ENCODE results near the gene SH3GL3. TPM values are rescaled to one million over a fixed set of nuclear protein-coding genes. Genes with fewer than 3 reads are reported as not detected.

The SH3GL3 gene
- polyA plus RNA-seq, 2 of the 4 experiments (the other 2 are of a cell fraction): 0.19 to 0.21 TPM

GRCh38 chr15:83498374-83498773 lies 51.2 kb downstream of the SH3GL3 start:
- Histone ChIP-seq H3K4me1 (no peaks in the 10 kb centered on the region), H3K9me3 (no peaks in the 10 kb centered on the region), H3K27ac (no peak overlapping the region), H3K4me3 (no peak overlapping the region), H3K4me2 (no peak overlapping the region)
- FAIRE-seq (no peak), DNase-seq (ENCODE audit: low read depth in 1 of 2, low spot score in 1 of 2) (no peak), ATAC-seq (no peak)
- no peak for TF ChIP-seq ELK1 (IDR thresholded peaks at IDR 0.05; ENCODE audit: low read depth, low read length)
- TF ChIP-seq CBX8 (IDR thresholded peaks at IDR 0.05): no peak
- no peak for TF ChIP-seq NPAS2 (CRISPR knock-in tag; IDR thresholded peaks at IDR 0.05; ENCODE audit: borderline replicate concordance)
- no peak for TF ChIP-seq JUN (IDR thresholded peaks at IDR 0.05)
- no peak for TF ChIP-seq BHLHE40 (IDR thresholded peaks at IDR 0.05; ENCODE audit: low read depth, low read length)
- TF ChIP-seq PBX3 (IDR thresholded peaks at IDR 0.05): no peak
- no peak for TF ChIP-seq EHF (CRISPR knock-in tag; IDR thresholded peaks at IDR 0.05)
- TF ChIP-seq, protein P1, sequence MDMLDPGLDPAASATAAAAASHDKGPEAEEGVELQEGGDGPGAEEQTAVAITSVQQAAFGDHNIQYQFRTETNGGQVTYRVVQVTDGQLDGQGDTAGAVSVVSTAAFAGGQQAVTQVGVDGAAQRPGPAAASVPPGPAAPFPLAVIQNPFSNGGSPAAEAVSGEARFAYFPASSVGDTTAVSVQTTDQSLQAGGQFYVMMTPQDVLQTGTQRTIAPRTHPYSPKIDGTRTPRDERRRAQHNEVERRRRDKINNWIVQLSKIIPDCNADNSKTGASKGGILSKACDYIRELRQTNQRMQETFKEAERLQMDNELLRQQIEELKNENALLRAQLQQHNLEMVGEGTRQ (IDR thresholded peaks at IDR 0.05): no peak
- TF ChIP-seq RARB (CRISPR knock-in tag; IDR thresholded peaks at IDR 0.05): no peak
- no peak for TF ChIP-seq KDM1A (IDR thresholded peaks at IDR 0.05; ENCODE audit: low read depth)
- POLR2A ChIA-PET: no interaction called here
- 0% methylated on average over 1 of the region's 1 CpG for WGBS (ENCODE audit: missing lambda C conversion rate)
- CTCF ChIA-PET: no interaction called here

- H3K9me3 ChIP-seq: no peaks in the 10 kb centered on the region
- 16% methylated on average over 3 of the region's 3 CpGs for WGBS (ENCODE audit: missing lambda C conversion rate)
- ATAC-seq (no peak), DNase-seq (ENCODE audit: low read depth in 1 of 2, low spot score in 1 of 2) (no peak), FAIRE-seq (no peak)
- ChIA-PET POLR2A (no interaction called here), CTCF (no interaction called here)
- no peak overlapping the region for H3K4me3 ChIP-seq
- H3K4me2 ChIP-seq: no peak overlapping the region
- TF ChIP-seq PBX3 (IDR thresholded peaks at IDR 0.05) (no peak), ZSCAN20 (CRISPR knock-in tag; IDR thresholded peaks at IDR 0.05) (no peak), CTCF (IDR thresholded peaks at IDR 0.05) (no peak), NPAS2 (CRISPR knock-in tag; IDR thresholded peaks at IDR 0.05; ENCODE audit: borderline replicate concordance) (no peak)
- no peak overlapping the region for H3K27ac ChIP-seq
- H3K4me1 ChIP-seq: no peaks in the 10 kb centered on the region
Observed at GRCh38 chr15:83498801-83499200, 51.7 kb downstream of the SH3GL3 start.

- CTCF ChIA-PET: interaction anchor here (1.0 to 1.5 kb wide), 3 partner anchors 11 to 251 kb away, joined by 3 to 4 read pairs (median 4); no protein-coding TSS in a partner anchor
- ATAC-seq: no peak
- Histone ChIP-seq H3K27ac (no peak overlapping the region), H3K4me1 (no peaks in the 10 kb centered on the region), H3K9me3 (no peaks in the 10 kb centered on the region), H3K4me3 (no peak overlapping the region), H3K4me2 (no peak overlapping the region)
- 12% methylated on average over 2 of the region's 2 CpGs for WGBS (ENCODE audit: missing lambda C conversion rate)
- TF ChIP-seq PHF8 (IDR thresholded peaks at IDR 0.05; ENCODE audit: borderline replicate concordance, low read depth): no peak
- TF ChIP-seq PBX3 (IDR thresholded peaks at IDR 0.05): no peak
- TF ChIP-seq MYC (IDR thresholded peaks at IDR 0.05; ENCODE audit: borderline replicate concordance, low read length): no peak
- no peak for TF ChIP-seq REST (IDR thresholded peaks at IDR 0.05)
- no peak for TF ChIP-seq KDM1A (IDR thresholded peaks at IDR 0.05; ENCODE audit: low read depth)
- no peak for TF ChIP-seq ESRRA (IDR thresholded peaks at IDR 0.05; ENCODE audit: borderline replicate concordance, low read length)
- TF ChIP-seq, protein P1 (IDR thresholded peaks at IDR 0.05): no peak
- no peak for TF ChIP-seq NFE2L2 (conservative IDR thresholded peaks at IDR 0.05; ENCODE audit: low read length)
- no peak for TF ChIP-seq CBX2 (IDR thresholded peaks at IDR 0.05; ENCODE audit: borderline replicate concordance, low read depth)
- no peak for TF ChIP-seq JUN (IDR thresholded peaks at IDR 0.05)
- no peak for TF ChIP-seq RFX5 (IDR thresholded peaks at IDR 0.05)
- FAIRE-seq: no peak
- DNase-seq (ENCODE audit: low read depth in 1 of 2, low spot score in 1 of 2): no peak
- POLR2A ChIA-PET: no interaction called here
Observed at GRCh38 chr15:83499476-83499875, 52.3 kb downstream of the SH3GL3 start.
